ENCODE data around the gene DPP6. TPM values are rescaled to one million over a fixed set of nuclear protein-coding genes. Genes with fewer than 3 reads are reported as not detected.

Gene DPP6
- total RNA-seq, 1 donor from 2014 or later, result not detected

- peaks cover 9% of the 10 kb centered on the region for H3K27me3 Mint-ChIP-seq (ENCODE audit: unreplicated experiment)
- TF ChIP-seq CTCF (IDR thresholded peaks at IDR 0.05; ENCODE audit: partially characterized antibody, unreplicated experiment), result no peak
- no peaks in the 10 kb centered on the region for H3K4me1 Mint-ChIP-seq (ENCODE audit: low read depth, unreplicated experiment)
- no peak overlapping the region for H3K4me3 Mint-ChIP-seq (ENCODE audit: unreplicated experiment)
- DNase-seq, result no peak
- H3K36me3 Mint-ChIP-seq (ENCODE audit: unreplicated experiment), result peaks cover 16% of the 10 kb centered on the region
- peaks cover 13% of the 10 kb centered on the region for H3K9me3 Mint-ChIP-seq (ENCODE audit: unreplicated experiment)
- no peak overlapping the region for H3K27ac Mint-ChIP-seq (ENCODE audit: unreplicated experiment)
Observed at GRCh38 chr7:154841731-154842331, 789.6 kb downstream of the DPP6 start.

GRCh38 chr7:154842591-154842990, 790.4 kb downstream of the DPP6 start:
- DNase-seq, result no peak
- no peak overlapping the region for H3K27ac Mint-ChIP-seq (ENCODE audit: unreplicated experiment)
- no peak for TF ChIP-seq CTCF (IDR thresholded peaks at IDR 0.05; ENCODE audit: partially characterized antibody, unreplicated experiment)
- peaks cover 8% of the 10 kb centered on the region for H3K27me3 Mint-ChIP-seq (ENCODE audit: unreplicated experiment)
- H3K4me3 Mint-ChIP-seq (ENCODE audit: unreplicated experiment), result no peak overlapping the region
- H3K9me3 Mint-ChIP-seq (ENCODE audit: unreplicated experiment), result peaks cover 10% of the 10 kb centered on the region
- no peaks in the 10 kb centered on the region for H3K4me1 Mint-ChIP-seq (ENCODE audit: low read depth, unreplicated experiment)
- peaks cover 16% of the 10 kb centered on the region for H3K36me3 Mint-ChIP-seq (ENCODE audit: unreplicated experiment)

- Mint-ChIP-seq H3K9me3 (ENCODE audit: unreplicated experiment) (peaks cover 6% of the 10 kb centered on the region), H3K4me1 (ENCODE audit: low read depth, unreplicated experiment) (no peaks in the 10 kb centered on the region), H3K36me3 (ENCODE audit: unreplicated experiment) (peaks cover 16% of the 10 kb centered on the region), H3K4me3 (ENCODE audit: unreplicated experiment) (no peak overlapping the region), H3K27ac (ENCODE audit: unreplicated experiment) (no peak overlapping the region), H3K27me3 (ENCODE audit: unreplicated experiment) (peaks cover 5% of the 10 kb centered on the region)
- no peak for TF ChIP-seq CTCF (IDR thresholded peaks at IDR 0.05; ENCODE audit: partially characterized antibody, unreplicated experiment)
- DNase-seq, result no peak
Observed at GRCh38 chr7:154843670-154844237, 791.6 kb downstream of the DPP6 start.

GRCh38 chr7:154844499-154844898, 792.3 kb downstream of the DPP6 start:
- DNase-seq, result no peak
- no peaks in the 10 kb centered on the region for H3K4me1 Mint-ChIP-seq (ENCODE audit: low read depth, unreplicated experiment)
- peaks cover 13% of the 10 kb centered on the region for H3K36me3 Mint-ChIP-seq (ENCODE audit: unreplicated experiment)
- H3K27me3 Mint-ChIP-seq (ENCODE audit: unreplicated experiment), result peaks cover 5% of the 10 kb centered on the region
- no peak overlapping the region for H3K27ac Mint-ChIP-seq (ENCODE audit: unreplicated experiment)
- H3K4me3 Mint-ChIP-seq (ENCODE audit: unreplicated experiment), result no peak overlapping the region
- H3K9me3 Mint-ChIP-seq (ENCODE audit: unreplicated experiment), result peaks cover 3% of the 10 kb centered on the region
- no peak for TF ChIP-seq CTCF (IDR thresholded peaks at IDR 0.05; ENCODE audit: partially characterized antibody, unreplicated experiment)

- DNase-seq, result no peak
- Mint-ChIP-seq H3K4me1 (ENCODE audit: low read depth, unreplicated experiment) (no peaks in the 10 kb centered on the region), H3K27ac (ENCODE audit: unreplicated experiment) (no peak overlapping the region), H3K27me3 (ENCODE audit: unreplicated experiment) (peaks cover 5% of the 10 kb centered on the region), H3K9me3 (ENCODE audit: unreplicated experiment) (peaks cover 3% of the 10 kb centered on the region), H3K4me3 (ENCODE audit: unreplicated experiment) (no peak overlapping the region), H3K36me3 (ENCODE audit: unreplicated experiment) (peaks cover 9% of the 10 kb centered on the region)
- TF ChIP-seq CTCF (IDR thresholded peaks at IDR 0.05; ENCODE audit: partially characterized antibody, unreplicated experiment), result no peak
Observed at GRCh38 chr7:154844955-154845354, 792.8 kb downstream of the DPP6 start.

Measured in glutamatergic neuron (in vitro differentiated cells).